RWPE1 (cell line): ENCODE data around the gene SLC39A11.
"Not testable (repeated sequence)": the region's sequence is repeated elsewhere in the genome, so short reads cannot be mapped to it uniquely, and the experiment has no call there.

Experiments used
- CTCF ChIA-PET: fragments of 350-600 bp; sonication (Branson Sonifier 250); formaldehyde crosslinking; extraction: SDS; loops from one replicate; lab custom pipeline; 2021; lab: Yijun Ruan, JAX
- POLR2A ChIA-PET: fragments of 400-600 bp; formaldehyde crosslinking; extraction: SDS; loops from one replicate; lab custom pipeline; 2020; ENCODE audit warnings: antibody characterized with exemption; ENCODE audit not compliant: low non-redundant PET; lab: Yijun Ruan, JAX
- DNase-seq: peaks from one replicate; pipeline ENCODE4 v3.0.0; 2012; ENCODE audit warnings: low spot score
- H3K27ac ChIP-seq: fragments of 450-650 bp; 2 replicates; pipeline ENCODE4 v1.5.1; 2017
- TF ChIP-seq, protein P1 (sequence below): fragments of 450-650 bp; conservative IDR thresholded peaks from 2 replicates; pipeline ENCODE4 v1.5.1; 2017; ENCODE audit warnings: low read depth, mild to moderate bottlenecking

SLC39A11 gene

DNA sequence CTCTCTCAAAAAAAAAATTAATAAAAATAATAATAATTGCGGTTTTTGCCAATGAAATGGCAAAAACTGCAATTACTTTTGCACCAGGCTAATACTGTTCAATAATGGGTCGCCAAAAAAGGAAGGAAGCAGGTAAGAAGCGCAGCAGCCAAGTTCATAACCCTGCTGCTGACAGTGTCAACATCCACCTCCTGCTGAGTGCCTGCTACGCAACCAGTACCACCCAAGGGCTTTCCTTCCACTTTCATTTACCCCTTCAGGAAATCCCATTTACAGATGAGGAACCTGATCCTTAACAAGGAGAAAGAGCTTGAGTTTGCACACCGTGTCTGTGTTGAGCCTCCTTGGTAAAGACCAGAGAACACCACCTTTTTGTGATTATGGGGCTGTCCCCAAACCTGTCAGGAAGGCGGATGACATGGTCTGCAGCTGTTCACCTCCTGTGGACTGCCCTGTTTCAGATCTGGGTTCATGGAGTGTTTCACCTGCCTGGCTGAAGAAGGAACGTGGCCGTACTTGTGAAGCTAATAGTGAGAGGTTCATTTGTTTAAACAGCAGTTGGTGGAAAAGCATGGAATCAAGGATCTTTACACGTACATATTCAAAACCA lies 378.0 kb downstream of the SLC39A11 start:
- DNase-seq, result no peak
- H3K27ac ChIP-seq, result peak overlapping the region; percentile 20
- ChIA-PET CTCF (interaction anchor here (0.7 to 2.0 kb wide), 3 partner anchors 10 to 157 kb away, joined by 3 to 7 read pairs (median 4); no protein-coding TSS in a partner anchor), POLR2A (no interaction called here)
- TF ChIP-seq, protein P1, sequence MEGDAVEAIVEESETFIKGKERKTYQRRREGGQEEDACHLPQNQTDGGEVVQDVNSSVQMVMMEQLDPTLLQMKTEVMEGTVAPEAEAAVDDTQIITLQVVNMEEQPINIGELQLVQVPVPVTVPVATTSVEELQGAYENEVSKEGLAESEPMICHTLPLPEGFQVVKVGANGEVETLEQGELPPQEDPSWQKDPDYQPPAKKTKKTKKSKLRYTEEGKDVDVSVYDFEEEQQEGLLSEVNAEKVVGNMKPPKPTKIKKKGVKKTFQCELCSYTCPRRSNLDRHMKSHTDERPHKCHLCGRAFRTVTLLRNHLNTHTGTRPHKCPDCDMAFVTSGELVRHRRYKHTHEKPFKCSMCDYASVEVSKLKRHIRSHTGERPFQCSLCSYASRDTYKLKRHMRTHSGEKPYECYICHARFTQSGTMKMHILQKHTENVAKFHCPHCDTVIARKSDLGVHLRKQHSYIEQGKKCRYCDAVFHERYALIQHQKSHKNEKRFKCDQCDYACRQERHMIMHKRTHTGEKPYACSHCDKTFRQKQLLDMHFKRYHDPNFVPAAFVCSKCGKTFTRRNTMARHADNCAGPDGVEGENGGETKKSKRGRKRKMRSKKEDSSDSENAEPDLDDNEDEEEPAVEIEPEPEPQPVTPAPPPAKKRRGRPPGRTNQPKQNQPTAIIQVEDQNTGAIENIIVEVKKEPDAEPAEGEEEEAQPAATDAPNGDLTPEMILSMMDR, result no peak

DNA sequence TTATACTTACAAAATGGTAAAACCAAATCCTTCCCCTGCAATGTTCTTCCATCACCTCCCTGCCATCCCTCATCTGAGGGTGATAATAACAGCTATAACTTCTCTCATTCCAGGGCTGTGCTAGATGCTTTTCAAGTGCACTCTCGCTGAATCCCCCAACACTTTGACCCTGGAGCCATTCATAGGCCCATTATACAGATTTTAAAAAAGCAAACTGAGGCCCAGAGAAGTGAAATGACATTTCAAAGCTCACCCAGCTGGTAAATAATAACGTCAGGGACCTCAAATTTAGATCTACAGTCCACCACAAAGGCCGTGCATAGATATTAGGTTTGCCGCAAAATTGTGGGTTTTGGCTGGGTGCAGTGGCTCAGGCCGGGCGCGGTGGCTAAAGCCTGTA lies 378.8 kb downstream of the SLC39A11 start:
- no peak for DNase-seq
- H3K27ac ChIP-seq, result no peak overlapping the region
- ChIA-PET POLR2A (no interaction called here), CTCF (interaction anchor here (0.6 to 1.1 kb wide), 2 partner anchors 12 to 126 kb away, joined by 3 read pairs; no protein-coding TSS in a partner anchor)
- TF ChIP-seq, protein P1, result no peak

DNA sequence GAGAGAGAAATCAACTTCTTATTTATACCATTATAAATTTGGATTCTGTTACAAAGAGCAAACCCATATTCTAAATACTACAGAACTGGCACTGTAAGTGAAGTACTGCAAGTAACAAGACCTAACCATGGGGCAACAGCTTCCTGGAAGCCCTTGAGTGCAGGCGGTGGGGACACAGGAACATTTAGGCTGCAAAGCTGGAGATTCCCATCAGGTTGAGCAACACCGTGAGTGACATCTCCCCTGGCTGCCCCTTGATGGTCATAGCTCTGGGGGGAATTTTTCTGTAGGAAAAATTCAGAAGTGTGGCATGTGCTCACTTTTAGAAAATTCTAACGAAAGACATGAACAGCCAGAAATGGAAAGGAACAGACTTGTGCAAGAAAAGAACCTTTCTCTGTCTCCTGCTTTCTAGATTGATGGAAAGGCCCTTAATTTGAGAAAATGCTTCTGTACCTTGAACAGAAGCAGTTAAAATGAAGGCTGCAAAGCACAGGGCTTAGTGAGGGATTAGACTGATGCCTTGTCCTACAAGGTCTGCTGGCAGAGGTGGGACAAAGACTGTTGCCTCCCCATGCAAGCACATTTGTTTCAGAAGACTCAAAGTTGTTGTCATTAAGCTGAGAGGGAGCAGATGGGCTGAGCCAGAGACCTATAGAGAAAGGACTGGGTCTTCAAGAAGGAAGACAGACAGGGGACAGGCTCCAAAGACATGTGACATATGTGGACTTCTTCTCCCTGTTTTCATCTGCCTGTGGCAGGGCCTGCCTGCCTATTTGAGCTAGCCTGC lies 380.8 kb downstream of the SLC39A11 start:
- no peak for DNase-seq
- no peak overlapping the region for H3K27ac ChIP-seq
- ChIA-PET CTCF (no interaction called here), POLR2A (no interaction called here)
- TF ChIP-seq, protein P1, result no peak

DNA sequence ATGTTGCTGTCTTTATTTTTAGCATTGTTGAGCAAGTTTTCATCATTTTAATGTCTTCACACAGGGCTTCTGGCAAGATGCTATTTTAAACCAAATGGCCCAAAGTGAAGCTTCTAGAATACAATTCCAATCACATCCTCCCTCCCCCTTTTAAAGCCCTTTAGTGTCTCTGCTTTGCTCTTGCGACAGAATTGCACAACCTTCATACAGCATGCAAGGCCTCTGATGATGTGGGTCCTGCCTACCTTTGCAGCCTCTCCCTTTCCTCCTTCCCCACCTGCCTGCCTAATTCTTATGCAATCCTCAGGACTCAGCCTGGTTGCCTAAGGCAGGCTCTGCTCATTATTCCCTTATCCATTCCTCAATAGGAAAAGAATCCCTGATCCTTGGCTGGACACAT lies 381.7 kb downstream of the SLC39A11 start:
- TF ChIP-seq, protein P1, result no peak
- H3K27ac ChIP-seq, result no peak overlapping the region
- ChIA-PET POLR2A (no interaction called here), CTCF (no interaction called here)
- DNase-seq, result no peak

DNA sequence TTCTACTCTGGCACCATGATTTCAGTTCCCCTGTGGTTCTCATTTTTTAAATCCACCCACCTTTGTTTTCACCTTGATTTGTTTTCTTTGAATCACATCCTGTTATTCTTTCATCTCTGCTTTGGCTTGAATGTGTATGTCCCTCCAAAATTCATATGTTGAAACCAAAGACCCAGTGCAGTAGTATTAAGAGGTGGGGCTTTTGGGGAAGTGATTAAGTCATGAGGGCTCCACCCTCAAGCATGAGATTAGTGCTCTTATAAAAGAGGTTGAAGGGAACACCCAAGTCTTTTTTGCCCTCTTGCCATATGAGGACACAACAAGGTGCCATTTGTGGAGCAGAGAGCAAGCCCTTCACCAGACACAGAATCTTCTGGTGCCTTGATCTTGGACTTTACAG lies 382.3 kb downstream of the SLC39A11 start:
- ChIA-PET CTCF (no interaction called here), POLR2A (no interaction called here)
- TF ChIP-seq, protein P1, result no peak
- H3K27ac ChIP-seq, result no peak overlapping the region
- no peak for DNase-seq

DNA sequence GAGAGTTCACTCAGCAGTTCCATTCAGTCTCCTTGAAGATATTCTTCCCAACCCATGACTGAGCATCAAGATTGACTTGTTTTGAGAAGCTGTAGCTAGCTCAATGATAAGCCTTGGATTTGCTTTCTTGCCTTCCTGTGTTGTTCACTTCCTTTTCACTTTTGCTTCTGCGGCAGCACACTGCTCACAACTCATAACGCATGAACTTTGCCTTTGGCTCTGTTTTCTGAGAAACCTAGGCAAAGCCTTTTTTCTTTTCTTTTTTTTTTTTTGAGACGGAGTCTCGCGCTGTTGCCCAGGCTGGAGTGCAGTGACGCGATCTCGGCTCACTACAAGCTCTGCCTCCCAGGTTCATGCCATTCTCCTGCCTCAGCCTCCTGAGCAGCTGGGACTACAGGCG lies 383.8 kb downstream of the SLC39A11 start:
- CTCF ChIA-PET, POLR2A ChIA-PET, H3K27ac ChIP-seq, DNase-seq: not testable (repeated sequence)

DNA sequence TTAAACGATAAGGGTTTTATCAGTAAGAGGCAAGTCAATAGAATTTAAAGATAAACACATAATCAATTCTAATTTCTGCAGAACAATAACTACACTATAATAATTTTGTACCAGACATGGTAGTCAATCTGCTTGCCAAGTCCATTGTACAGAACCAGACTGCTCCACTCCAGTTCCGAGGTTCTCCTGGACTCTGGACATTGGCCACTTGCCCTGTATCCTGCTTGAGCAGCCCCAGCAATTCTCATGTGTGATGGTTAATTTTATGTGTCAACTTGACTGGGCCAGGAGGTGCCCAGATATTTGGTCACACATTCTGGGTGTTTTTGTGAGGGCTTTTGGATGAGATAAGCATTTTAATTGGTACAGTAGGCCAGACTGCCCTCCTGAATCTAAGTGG lies 384.6 kb downstream of the SLC39A11 start:
- ChIA-PET POLR2A (no interaction called here), CTCF (no interaction called here)
- H3K27ac ChIP-seq, result no peak overlapping the region
- DNase-seq, result no peak
- TF ChIP-seq, protein P1, result no peak
